Activated CD4-positive, alpha-beta T cell treated with anti-CD3 and anti-CD28 coated beads for 36 hours (primary cell): ENCODE data around the gene MBNL2. TPM values are rescaled to one million over a fixed set of nuclear protein-coding genes. Genes with fewer than 3 reads are reported as not detected.

Experiments
- ATAC-seq: fragments of 200-7000 bp; cut with Tn5 transposase; one replicate; pipeline ENCODE4 v1.10.0; 2021; ENCODE audit warnings: mild to moderate bottlenecking, moderate library complexity
- CTCF ChIA-PET: fragments of 350-600 bp; sonication (Branson Sonifier 250); formaldehyde crosslinking; loops from one replicate; lab custom pipeline; 2021; ENCODE audit warnings: antibody characterized with exemption; lab: Charles Lee
- POLR2A ChIA-PET: fragments of 350-600 bp; sonication (Branson Sonifier 250); formaldehyde crosslinking; loops from one replicate; lab custom pipeline; 2021; ENCODE audit warnings: antibody characterized with exemption, inconsistent platforms; lab: Charles Lee
- DNase-seq: peaks from one replicate; pipeline ENCODE4 v3.0.0-alpha.2; 2020
- H3K27ac Mint-ChIP-seq: one replicate; pipeline ENCODE4 v1.8.0; 2021; ENCODE audit warnings: mixed read lengths
- H3K27me3 Mint-ChIP-seq: one replicate; pipeline ENCODE4 v1.8.0; 2021; ENCODE audit warnings: mixed read lengths
- H3K36me3 Mint-ChIP-seq: one replicate; pipeline ENCODE4 v1.8.0; 2021; ENCODE audit warnings: low read depth, mixed read lengths
- H3K4me1 Mint-ChIP-seq: one replicate; pipeline ENCODE4 v1.8.0; 2021; ENCODE audit warnings: mixed read lengths
- H3K4me3 Mint-ChIP-seq: one replicate; pipeline ENCODE4 v1.8.0; 2021; ENCODE audit warnings: mild to moderate bottlenecking, moderate library complexity, mixed read lengths
- H3K9me3 Mint-ChIP-seq: one replicate; pipeline ENCODE4 v1.8.0; 2021; ENCODE audit warnings: low read depth, mixed read lengths
- intact Hi-C, 2 experiments: fragments of 100-400 bp; cut with DNase I in 1 of 2; cut with micrococcal nuclease in 1 of 2; formaldehyde crosslinking; loops; one replicate each; pipeline versions ENCODE4 v1.14.2 to v1.15.1; 2022 to 2024; cut with DNase I, micrococcal nuclease
- total RNA-seq, 2 experiments: library from RNA; stranded (reverse); gene quantifications; one replicate each; pipeline ENCODE4 v1.2.3, GENCODE V29; 2021

The MBNL2 gene
- total RNA-seq, 2 experiments from 2014 or later, result 16.7 to 24.5 TPM

GRCh38 chr13:97302611-97303010 is 80.5 kb downstream of the MBNL2 start:
- Mint-ChIP-seq H3K27ac (no peak overlapping the region), H3K36me3 (peaks cover 3% of the 10 kb centered on the region), H3K4me3 (no peak overlapping the region), H3K27me3 (no peaks in the 10 kb centered on the region), H3K9me3 (no peaks in the 10 kb centered on the region), H3K4me1 (peaks cover 8% of the 10 kb centered on the region)
- intact Hi-C loops, result no loop called here
- no peak for ATAC-seq
- ChIA-PET POLR2A (no interaction called here), CTCF (interaction anchor here (1.5 kb wide), 1 partner anchor 31 kb away, joined by 7 read pairs; no protein-coding TSS in a partner anchor)
- no peak for DNase-seq

GRCh38 chr13:97306106-97306505 is 84.0 kb downstream of the MBNL2 start:
- H3K36me3 Mint-ChIP-seq, result peaks cover 4% of the 10 kb centered on the region
- intact Hi-C loops, result no loop called here
- no peak for ATAC-seq
- H3K9me3 Mint-ChIP-seq, result no peaks in the 10 kb centered on the region
- ChIA-PET CTCF (interaction anchor here (1.2 kb wide), 1 partner anchor 196 kb away, joined by 3 read pairs; no protein-coding TSS in a partner anchor), POLR2A (no interaction called here)
- H3K27me3 Mint-ChIP-seq, result no peaks in the 10 kb centered on the region
- DNase-seq, result no peak
- no peak overlapping the region for H3K27ac Mint-ChIP-seq
- H3K4me1 Mint-ChIP-seq, result no peaks in the 10 kb centered on the region
- H3K4me3 Mint-ChIP-seq, result no peak overlapping the region

GRCh38 chr13:97306645-97307044 is 84.5 kb downstream of the MBNL2 start:
- H3K27ac Mint-ChIP-seq, result no peak overlapping the region
- H3K36me3 Mint-ChIP-seq, result peaks cover 4% of the 10 kb centered on the region
- intact Hi-C loops, result no loop called here
- POLR2A ChIA-PET, result no interaction called here
- H3K4me3 Mint-ChIP-seq, result no peak overlapping the region
- no peaks in the 10 kb centered on the region for H3K27me3 Mint-ChIP-seq
- CTCF ChIA-PET, result no interaction called here
- no peaks in the 10 kb centered on the region for H3K9me3 Mint-ChIP-seq
- no peak for ATAC-seq
- peaks cover under 1% of the 10 kb centered on the region for H3K4me1 Mint-ChIP-seq
- DNase-seq, result no peak

GRCh38 chr13:97307118-97307881 is 85.2 kb downstream of the MBNL2 start:
- Mint-ChIP-seq H3K9me3 (no peaks in the 10 kb centered on the region), H3K27ac (no peak overlapping the region), H3K4me3 (no peak overlapping the region), H3K4me1 (peaks cover 7% of the 10 kb centered on the region), H3K27me3 (no peaks in the 10 kb centered on the region), H3K36me3 (peaks cover 4% of the 10 kb centered on the region)
- ATAC-seq (no peak), DNase-seq (no peak)
- intact Hi-C loops, result no loop called here
- CTCF ChIA-PET, result interaction anchor here (1.4 kb wide), 1 partner anchor 11 kb away, joined by 3 read pairs; no protein-coding TSS in a partner anchor
- POLR2A ChIA-PET, result no interaction called here

- POLR2A ChIA-PET, result no interaction called here
- no peaks in the 10 kb centered on the region for H3K27me3 Mint-ChIP-seq
These were observed 85.9 kb downstream of the MBNL2 start for GRCh38 chr13:97307882-97308624.

GRCh38 chr13:97308735-97309429 is 86.7 kb downstream of the MBNL2 start:
- Mint-ChIP-seq H3K27me3 (no peaks in the 10 kb centered on the region), H3K36me3 (peaks cover 4% of the 10 kb centered on the region), H3K9me3 (no peaks in the 10 kb centered on the region), H3K27ac (no peak overlapping the region), H3K4me3 (no peak overlapping the region), H3K4me1 (peaks cover 8% of the 10 kb centered on the region)
- POLR2A ChIA-PET, result no interaction called here
- intact Hi-C loops, result no loop called here
- ATAC-seq (no peak), DNase-seq (no peak)
- CTCF ChIA-PET, result interaction anchor here (1.5 kb wide), 1 partner anchor 9 kb away, joined by 3 read pairs; no protein-coding TSS in a partner anchor

More at GRCh38 chr13:97307882-97308624, 85.9 kb downstream of the MBNL2 start:
- no peak for DNase-seq
- CTCF ChIA-PET, result interaction anchor here (1.4 kb wide), 1 partner anchor 12 kb away, joined by 3 read pairs; no protein-coding TSS in a partner anchor
- Mint-ChIP-seq H3K9me3 (no peaks in the 10 kb centered on the region), H3K4me3 (no peak overlapping the region), H3K4me1 (peaks cover 8% of the 10 kb centered on the region), H3K36me3 (peaks cover 4% of the 10 kb centered on the region), H3K27ac (no peak overlapping the region)
- intact Hi-C loops, result no loop called here
- ATAC-seq, result no peak

GRCh38 chr13:97310809-97311436 is 88.8 kb downstream of the MBNL2 start:
- no peaks in the 10 kb centered on the region for H3K9me3 Mint-ChIP-seq
- no peak for DNase-seq
- no peak for ATAC-seq

GRCh38 chr13:97311956-97312355 is 89.8 kb downstream of the MBNL2 start:
- Mint-ChIP-seq H3K27ac (no peak overlapping the region), H3K9me3 (no peaks in the 10 kb centered on the region), H3K36me3 (peaks cover 10% of the 10 kb centered on the region), H3K4me1 (peaks cover 8% of the 10 kb centered on the region), H3K27me3 (no peaks in the 10 kb centered on the region), H3K4me3 (no peak overlapping the region)
- no peak for ATAC-seq
- DNase-seq, result no peak
- CTCF ChIA-PET, result interaction anchor here (0.9 to 1.1 kb wide), 2 partner anchors 9 to 14 kb away, joined by 3 read pairs; no protein-coding TSS in a partner anchor
- intact Hi-C loops, result no loop called here
- POLR2A ChIA-PET, result no interaction called here

More at GRCh38 chr13:97310809-97311436, 88.8 kb downstream of the MBNL2 start:
- ChIA-PET CTCF (interaction anchor here (0.7 to 1.1 kb wide), 3 partner anchors 10 to 965 kb away, joined by 3 read pairs; no protein-coding TSS in a partner anchor), POLR2A (no interaction called here)
- peaks cover 8% of the 10 kb centered on the region for H3K4me1 Mint-ChIP-seq
- H3K36me3 Mint-ChIP-seq, result peaks cover 7% of the 10 kb centered on the region
- H3K27me3 Mint-ChIP-seq, result no peaks in the 10 kb centered on the region
- no peak overlapping the region for H3K4me3 Mint-ChIP-seq
- no peak overlapping the region for H3K27ac Mint-ChIP-seq
- intact Hi-C loops, result no loop called here

- CTCF ChIA-PET, result interaction anchor here (0.7 to 1.3 kb wide), 2 partner anchors 9 to 723 kb away, joined by 3 to 5 read pairs; no protein-coding TSS in a partner anchor
- Mint-ChIP-seq H3K27ac (no peak overlapping the region), H3K36me3 (peaks cover 10% of the 10 kb centered on the region), H3K4me1 (peaks cover 8% of the 10 kb centered on the region), H3K27me3 (no peaks in the 10 kb centered on the region), H3K4me3 (no peak overlapping the region), H3K9me3 (no peaks in the 10 kb centered on the region)
- POLR2A ChIA-PET, result no interaction called here
- no peak for DNase-seq
- no peak for ATAC-seq
- intact Hi-C loops, result no loop called here
These were observed 91.6 kb downstream of the MBNL2 start for GRCh38 chr13:97313551-97314260.

- POLR2A ChIA-PET, result no interaction called here
- ATAC-seq, result no peak
- Mint-ChIP-seq H3K36me3 (peaks cover 7% of the 10 kb centered on the region), H3K27me3 (no peaks in the 10 kb centered on the region), H3K4me1 (peaks cover 8% of the 10 kb centered on the region), H3K27ac (no peak overlapping the region), H3K4me3 (no peak overlapping the region), H3K9me3 (no peaks in the 10 kb centered on the region)
- CTCF ChIA-PET, result no interaction called here
- intact Hi-C loops, result no loop called here
- DNase-seq, result no peak
These were observed 94.3 kb downstream of the MBNL2 start for GRCh38 chr13:97316390-97316789.
